H1 (cell line): ENCODE measurements around the gene ACO1. TPM values are rescaled to one million over a fixed set of nuclear protein-coding genes. Genes with fewer than 3 reads are reported as not detected.

Experiments used
- GABPA ChIP-seq: IDR thresholded peaks from 2 replicates; pipeline ENCODE4 v1.6.1; 2011; ENCODE audit warnings: mild to moderate bottlenecking, low read length, moderate library complexity, borderline replicate concordance; ENCODE audit not compliant: insufficient read depth
- TAF7 ChIP-seq: optimal IDR thresholded peaks from 2 replicates; pipeline ENCODE3; 2011; ENCODE audit warnings: low read depth, mild to moderate bottlenecking, inconsistent platforms, low read length, moderate library complexity, borderline replicate concordance
- polyA plus RNA-seq, 7 experiments: library from polyadenylated mRNA; depleted of rRNA in 3 of 7; stranded (reverse) in 5 of 7; unstranded in 2 of 7; fragments of >200 nt in 5 of 7; fragments of 200-250 nt in 2 of 7; gene quantifications; 1 replicate in 5 of 7; 2 replicates in 1 of 7; 4 replicates in 1 of 7; pipeline versions ENCODE4 v1.2.1 to v1.2.3, GENCODE V29; 2011 to 2013; ENCODE audit warnings: missing spikeins in 2 of 7, mixed read lengths in 2 of 7
- total RNA-seq: library from RNA; stranded (reverse); fragmentation: NEBNext Ultra II Directional; extraction: Animal tissue kit (Norgen Biotek cat#: 25700); gene quantifications from 2 replicates; pipeline ENCODE4 v1.2.1, GENCODE V29; 2021

Gene ACO1
- total and polyA plus RNA-seq, 2 of the 8 experiments (the other 6 are each of a cell fraction or from before 2014, with no cell fraction given) = 39.3 to 49.8 TPM

DNA sequence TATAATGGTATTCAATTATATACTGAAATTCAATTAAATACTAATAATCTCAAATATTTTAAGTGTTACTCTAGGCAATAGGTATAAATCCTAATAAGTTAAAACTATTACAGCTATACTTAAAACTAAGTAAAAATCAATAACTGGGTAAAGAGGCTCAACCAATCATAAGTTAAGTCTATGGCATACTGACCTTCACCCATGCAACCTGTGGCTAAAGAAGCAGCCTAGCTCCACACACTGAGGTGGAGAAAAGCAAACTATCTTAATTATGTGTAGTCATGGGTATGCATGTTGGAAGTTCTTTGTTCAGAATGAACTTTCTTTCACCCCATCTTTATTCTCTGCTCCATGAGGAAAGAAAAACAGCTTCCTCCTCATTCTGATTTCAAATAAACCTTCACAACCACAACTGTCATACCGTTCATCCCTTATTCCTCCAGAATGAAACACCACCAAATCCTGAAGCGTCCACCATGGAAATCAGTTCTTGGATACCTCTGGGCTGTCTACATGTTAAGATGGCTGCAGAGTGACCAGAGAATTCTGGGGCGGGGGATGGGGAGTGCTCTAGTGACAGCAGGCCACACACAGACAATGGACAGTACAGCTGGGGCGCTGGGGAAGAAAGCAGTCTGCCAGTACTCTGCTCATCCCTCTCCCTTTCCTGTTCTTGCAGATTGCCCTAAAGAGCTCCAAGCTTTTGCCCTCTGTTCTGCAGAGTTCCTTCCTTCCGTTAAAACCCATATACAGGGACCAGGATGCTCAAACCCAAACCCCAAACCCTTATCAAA, 79.3 kb downstream of the ACO1 start (continued):
- no peak for TF ChIP-seq GABPA
- no peak for TF ChIP-seq TAF7
